Immature natural killer cell (primary cell): ENCODE data around the gene NKX2-1. TPM values are rescaled to one million over a fixed set of nuclear protein-coding genes. Genes with fewer than 3 reads are reported as not detected.

Source experiments
- DNase-seq, 3 donors: peaks; one replicate each; pipeline ENCODE4 v3.0.0; 2022; ENCODE audit warnings: mixed read lengths in 1 of 3
- H3K27ac Mint-ChIP-seq, 6 donors: one replicate each; pipeline ENCODE4 v1.8.0; 2020; ENCODE audit warnings: mixed read lengths in 6 of 6, mild to moderate bottlenecking in 5 of 6, inconsistent platforms in 4 of 6, moderate library complexity in 3 of 6
- H3K27me3 Mint-ChIP-seq, 3 donors: one replicate each; pipeline ENCODE4 v1.8.0; 2020 to 2021; ENCODE audit warnings: low read depth in 3 of 3, mild to moderate bottlenecking in 3 of 3, mixed read lengths in 3 of 3, moderate library complexity in 3 of 3, inconsistent platforms in 1 of 3
- H3K36me3 Mint-ChIP-seq, 3 donors: one replicate each; pipeline ENCODE4 v1.8.0; 2020; ENCODE audit warnings: mixed read lengths in 3 of 3, inconsistent platforms in 2 of 3, mild to moderate bottlenecking in 2 of 3
- H3K4me1 Mint-ChIP-seq, 2 donors: one replicate each; pipeline ENCODE4 v1.8.0; 2020; ENCODE audit warnings: inconsistent platforms in 2 of 2, mild to moderate bottlenecking in 2 of 2, mixed read lengths in 2 of 2, moderate library complexity in 1 of 2
- H3K4me3 Mint-ChIP-seq, 5 donors: one replicate each; pipeline ENCODE4 v1.8.0; 2020; ENCODE audit warnings: mild to moderate bottlenecking in 5 of 5, mixed read lengths in 5 of 5, inconsistent platforms in 3 of 5, moderate library complexity in 3 of 5
- H3K9me3 Mint-ChIP-seq, 6 donors: one replicate each; pipeline ENCODE4 v1.8.0; 2020; ENCODE audit warnings: mild to moderate bottlenecking in 6 of 6, mixed read lengths in 6 of 6, inconsistent platforms in 4 of 6, moderate library complexity in 3 of 6
- polyA plus RNA-seq, 3 donors: library from polyadenylated mRNA; unstranded; fragments of 300-500 nt; fragmentation: Illumina TruSeq; gene quantifications; one replicate each; pipeline ENCODE4 v1.2.3, GENCODE V29; 2021

Gene NKX2-1
- polyA plus RNA-seq, 3 donors from 2014 or later: not detected

DNA sequence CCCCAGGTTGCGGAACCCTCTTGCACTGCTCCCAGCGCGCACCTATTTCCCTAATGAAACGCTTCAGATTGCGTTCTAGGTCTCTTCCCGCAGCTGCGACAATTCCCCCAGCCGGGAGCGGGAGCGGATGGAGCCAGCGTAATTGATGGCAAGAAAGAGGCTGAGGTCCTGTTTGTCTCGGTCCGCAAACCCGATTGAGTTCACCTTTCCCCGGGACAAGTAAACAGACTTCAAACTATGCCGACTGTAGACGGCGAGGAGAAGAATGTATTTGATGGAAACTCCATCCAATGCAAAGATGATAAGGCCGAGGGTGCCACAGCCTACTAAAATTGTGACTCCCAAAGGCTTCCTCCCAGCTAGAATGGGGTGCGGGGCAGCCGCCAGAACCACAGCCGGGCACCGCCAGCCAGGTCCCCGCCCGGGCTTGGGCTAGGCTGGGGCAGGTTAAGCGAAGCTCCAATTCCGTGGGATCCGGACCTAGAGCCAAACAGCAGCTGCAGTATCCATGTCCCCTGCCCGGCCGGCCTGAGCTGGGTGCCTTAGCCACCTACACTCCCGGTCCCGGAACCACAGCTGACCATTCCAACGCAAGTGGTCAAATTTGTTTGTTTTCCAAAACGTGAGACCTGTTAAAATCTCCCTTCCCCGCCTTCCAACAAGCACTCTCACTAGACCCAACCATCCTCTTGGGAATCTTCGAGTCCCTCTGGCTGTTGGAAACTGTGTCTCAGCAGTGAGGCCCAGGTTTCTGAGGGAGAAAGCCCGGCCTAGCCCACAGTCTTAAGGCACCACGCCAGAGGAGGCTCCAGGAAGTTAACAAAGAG is 5.5 kb downstream of the NKX2-1 start:
- no peak overlapping the region for H3K4me3 Mint-ChIP-seq
- H3K9me3 Mint-ChIP-seq: peaks cover 2 to 43% (median 11%) of the 10 kb centered on the region in 6 donors
- no peak for DNase-seq
- H3K27ac Mint-ChIP-seq: no peak overlapping the region
- H3K27me3 Mint-ChIP-seq: peaks cover 35 to 53% (median 37%) of the 10 kb centered on the region in 3 donors
- H3K4me1 Mint-ChIP-seq: peaks cover 0 to 2% of the 10 kb centered on the region in 2 donors
- peaks cover 0 to 6% (median 4%) of the 10 kb centered on the region in 3 donors for H3K36me3 Mint-ChIP-seq

GRCh38 chr14:36513451-36514277 is 6.4 kb downstream of the NKX2-1 start:
- Mint-ChIP-seq H3K4me3 (no peak overlapping the region), H3K36me3 (peaks cover 0 to 11% (median 7%) of the 10 kb centered on the region in 3 donors), H3K4me1 (no peaks in the 10 kb centered on the region), H3K27ac (no peak overlapping the region), H3K9me3 (peaks cover 2 to 52% (median 12%) of the 10 kb centered on the region in 6 donors), H3K27me3 (peaks cover 35 to 53% (median 38%) of the 10 kb centered on the region in 3 donors)
- no peak for DNase-seq

DNA sequence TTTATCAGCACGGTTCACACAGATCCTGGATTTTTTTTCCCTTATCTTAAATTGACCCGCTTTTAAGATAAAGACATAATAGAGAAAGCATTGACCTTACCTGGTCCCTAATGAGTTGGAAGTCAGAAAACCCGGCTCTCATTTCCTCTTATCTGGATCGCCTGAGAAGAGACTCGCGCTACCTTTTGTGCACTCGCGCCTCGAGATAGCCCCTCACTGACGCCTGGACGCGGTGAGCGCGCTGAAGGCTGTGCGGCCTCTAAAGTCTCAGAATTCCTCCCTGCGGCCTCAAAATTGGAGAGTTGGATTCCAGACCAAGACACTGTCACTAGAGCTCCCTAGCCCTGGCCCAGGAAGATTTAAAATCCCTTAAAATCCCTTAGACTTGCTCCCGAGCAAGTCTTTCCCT is 7.0 kb downstream of the NKX2-1 start:
- Mint-ChIP-seq H3K4me3 (no peak overlapping the region), H3K27me3 (peaks cover 33 to 54% (median 38%) of the 10 kb centered on the region in 3 donors), H3K36me3 (peaks cover 0 to 11% (median 7%) of the 10 kb centered on the region in 3 donors), H3K9me3 (peaks cover 2 to 53% (median 12%) of the 10 kb centered on the region in 6 donors), H3K4me1 (no peaks in the 10 kb centered on the region), H3K27ac (no peak overlapping the region)
- no peak for DNase-seq

GRCh38 chr14:36512585-36513003 is 7.4 kb downstream of the NKX2-1 start:
- peaks cover 2 to 57% (median 15%) of the 10 kb centered on the region in 6 donors for H3K9me3 Mint-ChIP-seq
- H3K27ac Mint-ChIP-seq: no peak overlapping the region
- no peak for DNase-seq
- peaks cover 0 to 11% (median 7%) of the 10 kb centered on the region in 3 donors for H3K36me3 Mint-ChIP-seq
- peaks cover 38 to 58% (median 42%) of the 10 kb centered on the region in 3 donors for H3K27me3 Mint-ChIP-seq
- H3K4me1 Mint-ChIP-seq: no peaks in the 10 kb centered on the region
- H3K4me3 Mint-ChIP-seq: no peak overlapping the region

- Mint-ChIP-seq H3K27me3 (peaks cover 39 to 61% (median 45%) of the 10 kb centered on the region in 3 donors), H3K27ac (no peak overlapping the region), H3K9me3 (peaks cover 2 to 60% (median 15%) of the 10 kb centered on the region in 6 donors), H3K4me3 (no peak overlapping the region), H3K36me3 (peaks cover 0 to 12% (median 7%) of the 10 kb centered on the region in 3 donors), H3K4me1 (no peaks in the 10 kb centered on the region)
- DNase-seq: no peak
Observed at GRCh38 chr14:36511981-36512584, 7.9 kb downstream of the NKX2-1 start.

GRCh38 chr14:36510874-36511273 is 9.2 kb downstream of the NKX2-1 start:
- Mint-ChIP-seq H3K36me3 (peaks cover 0 to 16% (median 12%) of the 10 kb centered on the region in 3 donors), H3K27ac (no peak overlapping the region), H3K9me3 (peaks cover 7 to 61% (median 23%) of the 10 kb centered on the region in 6 donors), H3K4me1 (no peaks in the 10 kb centered on the region), H3K4me3 (no peak overlapping the region), H3K27me3 (peaks cover 44 to 59% (median 47%) of the 10 kb centered on the region in 3 donors)
- no peak for DNase-seq

GRCh38 chr14:36510078-36510799 is 9.8 kb downstream of the NKX2-1 start:
- Mint-ChIP-seq H3K36me3 (peaks cover 0 to 16% (median 12%) of the 10 kb centered on the region in 3 donors), H3K27me3 (peaks cover 44 to 56% (median 44%) of the 10 kb centered on the region in 3 donors), H3K4me1 (no peaks in the 10 kb centered on the region), H3K4me3 (no peak overlapping the region), H3K27ac (no peak overlapping the region), H3K9me3 (peaks cover 7 to 55% (median 23%) of the 10 kb centered on the region in 6 donors)
- no peak for DNase-seq

- H3K4me3 Mint-ChIP-seq: no peak overlapping the region
Observed at GRCh38 chr14:36509069-36509917, 10.7 kb downstream of the NKX2-1 start.

GRCh38 chr14:36508418-36509068 is 11.5 kb downstream of the NKX2-1 start:
- peaks cover 11 to 63% (median 27%) of the 10 kb centered on the region in 6 donors for H3K9me3 Mint-ChIP-seq
- H3K27me3 Mint-ChIP-seq: peaks cover 44 to 56% (median 48%) of the 10 kb centered on the region in 3 donors
- no peak overlapping the region for H3K27ac Mint-ChIP-seq
- H3K36me3 Mint-ChIP-seq: peaks cover 0 to 20% (median 13%) of the 10 kb centered on the region in 3 donors
- H3K4me1 Mint-ChIP-seq: peaks cover 0 to 5% of the 10 kb centered on the region in 2 donors
- no peak overlapping the region for H3K4me3 Mint-ChIP-seq
- no peak for DNase-seq

More at GRCh38 chr14:36509069-36509917, 10.7 kb downstream of the NKX2-1 start:
- H3K27ac Mint-ChIP-seq: no peak overlapping the region
- peaks cover 10 to 59% (median 25%) of the 10 kb centered on the region in 6 donors for H3K9me3 Mint-ChIP-seq
- peaks cover 0 to 20% (median 13%) of the 10 kb centered on the region in 3 donors for H3K36me3 Mint-ChIP-seq
- peaks cover 0 to 5% of the 10 kb centered on the region in 2 donors for H3K4me1 Mint-ChIP-seq
- DNase-seq: no peak
- H3K27me3 Mint-ChIP-seq: peaks cover 47 to 59% (median 48%) of the 10 kb centered on the region in 3 donors

- H3K4me3 Mint-ChIP-seq: no peak overlapping the region
- no peak for DNase-seq
- H3K27ac Mint-ChIP-seq: no peak overlapping the region
- peaks cover 0 to 5% of the 10 kb centered on the region in 2 donors for H3K4me1 Mint-ChIP-seq
- peaks cover 40 to 53% (median 50%) of the 10 kb centered on the region in 3 donors for H3K27me3 Mint-ChIP-seq
- H3K36me3 Mint-ChIP-seq: peaks cover 0 to 20% (median 13%) of the 10 kb centered on the region in 3 donors
- H3K9me3 Mint-ChIP-seq: peaks cover 12 to 68% (median 26%) of the 10 kb centered on the region in 6 donors
Observed at GRCh38 chr14:36507847-36508417, 12.1 kb downstream of the NKX2-1 start.
